Measurements from ENCODE around the gene DOCK2. TPM values are rescaled to one million over a fixed set of nuclear protein-coding genes. Genes with fewer than 3 reads are reported as not detected.

Gene DOCK2
- total and polyA plus RNA-seq, 2 donors (not counting 1 experiment from before 2014, with no cell fraction given): 1.1 to 8.9 TPM

DNA sequence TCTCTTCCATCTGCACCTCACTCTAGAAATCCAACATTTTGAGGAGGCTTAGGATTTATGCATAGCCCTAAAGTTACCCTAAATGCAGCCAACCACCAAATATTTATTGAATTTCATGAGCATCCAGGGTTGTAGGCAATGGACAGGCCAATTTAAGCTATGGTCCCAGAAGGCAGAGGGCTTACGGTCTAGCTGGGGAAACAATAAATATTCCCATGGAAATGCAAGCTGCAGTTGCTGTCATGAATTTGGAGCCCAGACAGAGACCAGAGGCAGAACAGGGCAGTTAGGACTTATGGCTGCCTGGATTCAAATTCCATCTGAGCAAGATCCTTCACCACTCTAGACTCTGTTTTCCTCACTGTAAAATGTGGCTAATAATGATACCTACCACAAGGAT lies 352.3 kb downstream of the DOCK2 start:
- no peak for DNase-seq (ENCODE audit: low read depth in 2 of 2)
- no peak for TF ChIP-seq CTCF (conservative IDR thresholded peaks at IDR 0.05 in 1 of 2, IDR thresholded peaks at IDR 0.05 in 1 of 2; ENCODE audit: low read depth in 1 of 2, low read length in 2 of 2)
- no peak for TF ChIP-seq EZH2 (IDR thresholded peaks at IDR 0.05; ENCODE audit: low read length, missing control alignments)

DNA sequence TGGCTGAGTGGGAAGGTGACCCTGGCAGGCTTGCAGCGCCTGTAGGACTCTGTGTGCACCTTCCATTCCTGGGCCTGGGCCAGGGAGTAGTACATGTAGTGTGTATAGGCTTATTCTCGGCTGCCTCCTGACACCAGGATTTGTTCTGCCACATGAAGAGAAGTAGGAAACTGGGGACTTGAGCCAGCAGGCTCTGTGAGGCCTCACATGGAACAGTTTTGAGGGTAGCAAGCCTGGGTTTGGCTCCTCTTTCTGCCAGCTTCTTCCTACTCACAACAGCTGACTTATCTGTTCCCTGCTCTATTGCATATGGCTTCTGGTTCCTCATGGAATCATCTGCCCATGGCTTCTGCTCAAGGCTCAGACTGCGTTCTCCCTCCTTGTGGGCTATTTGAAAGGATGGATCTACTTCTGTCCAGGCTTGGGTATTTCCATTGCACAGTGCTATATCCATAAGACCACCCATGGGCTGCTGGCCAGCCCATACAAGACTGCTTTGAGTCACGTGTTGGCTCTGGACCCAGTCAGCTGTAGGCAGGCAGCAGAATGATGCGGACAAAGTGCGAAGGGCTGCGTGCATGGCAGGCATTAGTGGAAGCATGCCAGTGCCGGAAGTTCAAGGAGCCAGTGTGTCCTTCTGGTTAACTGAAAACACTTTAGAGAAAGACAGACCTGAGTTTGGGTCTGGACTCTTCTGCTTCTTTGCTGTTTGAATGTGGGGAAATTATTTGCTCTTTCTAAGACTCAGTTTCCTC lies 354.2 kb downstream of the DOCK2 start:
- Histone ChIP-seq H3K4me2 (ENCODE audit: extremely low read depth, insufficient read depth, low read length) (no peak overlapping the region), H3K27me3 (ENCODE audit: control insufficient read depth, insufficient read depth, low read length) (no peaks in the 10 kb centered on the region), H2AFZ (ENCODE audit: low read length) (no peak overlapping the region), H3K9ac (ENCODE audit: insufficient read depth, low read length) (no peak overlapping the region), H3K79me2 (ENCODE audit: control insufficient read depth, insufficient read depth, low read length) (no peaks in the 10 kb centered on the region), H3K4me1 (ENCODE audit: control insufficient read depth, extremely low read depth, insufficient read depth, low read length) (no peaks in the 10 kb centered on the region), H3K36me3 (ENCODE audit: control insufficient read depth, insufficient read depth, low read length) (no peaks in the 10 kb centered on the region), H3K27ac (ENCODE audit: insufficient read depth, low read length) (no peak overlapping the region), H4K20me1 (ENCODE audit: control insufficient read depth, extremely low read depth, insufficient read depth, low read length) (no peaks in the 10 kb centered on the region), H3K9me3 (ENCODE audit: control insufficient read depth, insufficient read depth, low read depth, low read length) (no peaks in the 10 kb centered on the region), H3K4me3 (replicated peaks in 1 of 4; ENCODE audit: control extremely low read depth in 1 of 4, insufficient read depth in 1 of 4, low read depth in 3 of 4, low read length in 4 of 4) (no peak overlapping the region)
- no peak for DNase-seq (ENCODE audit: low read depth in 2 of 2)
- TF ChIP-seq CTCF (conservative IDR thresholded peaks at IDR 0.05 in 1 of 2, IDR thresholded peaks at IDR 0.05 in 1 of 2; ENCODE audit: low read depth in 1 of 2, low read length in 2 of 2) (no peak), EZH2 (IDR thresholded peaks at IDR 0.05; ENCODE audit: low read length, missing control alignments) (no peak)

More for the DNA sequence above, 352.3 kb downstream of the DOCK2 start:
- Histone ChIP-seq H3K27ac (ENCODE audit: insufficient read depth, low read length) (no peak overlapping the region), H3K9ac (ENCODE audit: insufficient read depth, low read length) (no peak overlapping the region), H3K4me3 (replicated peaks in 1 of 4; ENCODE audit: control extremely low read depth in 1 of 4, insufficient read depth in 1 of 4, low read depth in 3 of 4, low read length in 4 of 4) (no peak overlapping the region), H3K27me3 (ENCODE audit: control insufficient read depth, insufficient read depth, low read length) (no peaks in the 10 kb centered on the region), H3K9me3 (ENCODE audit: control insufficient read depth, insufficient read depth, low read depth, low read length) (no peaks in the 10 kb centered on the region), H3K4me1 (ENCODE audit: control insufficient read depth, extremely low read depth, insufficient read depth, low read length) (no peaks in the 10 kb centered on the region), H4K20me1 (ENCODE audit: control insufficient read depth, extremely low read depth, insufficient read depth, low read length) (no peaks in the 10 kb centered on the region), H3K36me3 (ENCODE audit: control insufficient read depth, insufficient read depth, low read length) (no peaks in the 10 kb centered on the region), H3K79me2 (ENCODE audit: control insufficient read depth, insufficient read depth, low read length) (no peaks in the 10 kb centered on the region), H3K4me2 (ENCODE audit: extremely low read depth, insufficient read depth, low read length) (no peak overlapping the region), H2AFZ (ENCODE audit: low read length) (no peak overlapping the region)

DNA sequence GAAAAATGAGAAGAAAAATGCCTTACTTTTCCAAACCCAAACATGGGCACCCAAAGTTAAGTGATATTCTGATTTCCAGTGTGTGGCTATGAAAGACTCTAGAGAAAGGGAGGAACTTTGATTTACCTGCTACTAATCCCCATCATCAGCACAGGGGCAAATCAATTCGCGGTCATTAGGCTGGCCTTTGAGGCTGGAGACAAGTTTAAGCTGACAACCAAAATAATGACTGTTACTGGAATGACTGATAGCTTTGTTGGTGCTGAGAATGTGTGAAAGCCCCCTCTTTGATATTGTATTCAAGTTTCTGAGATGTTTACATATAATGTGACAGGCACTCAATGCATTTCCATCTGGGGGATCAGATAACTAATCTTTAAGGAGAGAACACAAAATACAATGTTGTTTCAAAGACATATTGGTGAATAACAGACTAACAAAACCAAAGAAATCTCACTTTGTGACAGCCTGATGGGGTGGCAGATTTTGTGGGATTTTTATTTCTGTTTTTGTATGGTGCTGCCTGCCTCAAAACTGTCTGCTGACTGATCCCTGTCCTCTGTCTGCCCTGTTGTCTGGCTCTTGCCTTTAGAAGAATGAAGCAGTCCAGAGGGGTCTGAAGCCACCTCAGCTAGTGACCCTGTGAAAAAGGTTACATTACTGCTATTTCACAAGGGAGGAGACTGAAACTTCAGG lies 355.9 kb downstream of the DOCK2 start:
- no peak for TF ChIP-seq EZH2 (IDR thresholded peaks at IDR 0.05; ENCODE audit: low read length, missing control alignments)
- TF ChIP-seq CTCF (conservative IDR thresholded peaks at IDR 0.05 in 1 of 2, IDR thresholded peaks at IDR 0.05 in 1 of 2; ENCODE audit: low read depth in 1 of 2, low read length in 2 of 2): no peak
- no peak overlapping the region for H3K9ac ChIP-seq (ENCODE audit: insufficient read depth, low read length)
- DNase-seq (ENCODE audit: low read depth in 2 of 2): no peak
- H3K4me2 ChIP-seq (ENCODE audit: extremely low read depth, insufficient read depth, low read length): no peak overlapping the region
- H3K79me2 ChIP-seq (ENCODE audit: control insufficient read depth, insufficient read depth, low read length): no peaks in the 10 kb centered on the region
- H3K4me1 ChIP-seq (ENCODE audit: control insufficient read depth, extremely low read depth, insufficient read depth, low read length): no peaks in the 10 kb centered on the region
- H2AFZ ChIP-seq (ENCODE audit: low read length): no peak overlapping the region
- no peak overlapping the region for H3K4me3 ChIP-seq (replicated peaks in 1 of 4; ENCODE audit: control extremely low read depth in 1 of 4, insufficient read depth in 1 of 4, low read depth in 3 of 4, low read length in 4 of 4)
- no peaks in the 10 kb centered on the region for H4K20me1 ChIP-seq (ENCODE audit: control insufficient read depth, extremely low read depth, insufficient read depth, low read length)
- H3K27ac ChIP-seq (ENCODE audit: insufficient read depth, low read length): no peak overlapping the region
- H3K9me3 ChIP-seq (ENCODE audit: control insufficient read depth, insufficient read depth, low read depth, low read length): no peaks in the 10 kb centered on the region
- no peaks in the 10 kb centered on the region for H3K27me3 ChIP-seq (ENCODE audit: control insufficient read depth, insufficient read depth, low read length)
- H3K36me3 ChIP-seq (ENCODE audit: control insufficient read depth, insufficient read depth, low read length): no peaks in the 10 kb centered on the region

Data from fibroblast of lung (primary cell).